HEK293T (cell line): ENCODE results near the gene ADD1.

Experiments
- ARNT ChIP-seq: fragments of 450-650 bp; IDR thresholded peaks from 2 replicates; pipeline ENCODE4 v1.6.1; 2017; ENCODE audit warnings: mild to moderate bottlenecking
- FOXA1 ChIP-seq: fragments of 450-650 bp; IDR thresholded peaks from 2 replicates; pipeline ENCODE4 v1.6.1; 2016; ENCODE audit warnings: mild to moderate bottlenecking
- NFRKB ChIP-seq: fragments of 450-650 bp; IDR thresholded peaks from 2 replicates; pipeline ENCODE4 v1.6.1; 2016; ENCODE audit warnings: mild to moderate bottlenecking, moderate library complexity
- ZNF384 ChIP-seq: fragments of 450-650 bp; IDR thresholded peaks from 2 replicates; pipeline ENCODE4 v1.6.1; 2016
- TF ChIP-seq, protein P1 (sequence below): fragments of 450-650 bp; IDR thresholded peaks from 2 replicates; pipeline ENCODE4 v1.6.1; 2016

DNA sequence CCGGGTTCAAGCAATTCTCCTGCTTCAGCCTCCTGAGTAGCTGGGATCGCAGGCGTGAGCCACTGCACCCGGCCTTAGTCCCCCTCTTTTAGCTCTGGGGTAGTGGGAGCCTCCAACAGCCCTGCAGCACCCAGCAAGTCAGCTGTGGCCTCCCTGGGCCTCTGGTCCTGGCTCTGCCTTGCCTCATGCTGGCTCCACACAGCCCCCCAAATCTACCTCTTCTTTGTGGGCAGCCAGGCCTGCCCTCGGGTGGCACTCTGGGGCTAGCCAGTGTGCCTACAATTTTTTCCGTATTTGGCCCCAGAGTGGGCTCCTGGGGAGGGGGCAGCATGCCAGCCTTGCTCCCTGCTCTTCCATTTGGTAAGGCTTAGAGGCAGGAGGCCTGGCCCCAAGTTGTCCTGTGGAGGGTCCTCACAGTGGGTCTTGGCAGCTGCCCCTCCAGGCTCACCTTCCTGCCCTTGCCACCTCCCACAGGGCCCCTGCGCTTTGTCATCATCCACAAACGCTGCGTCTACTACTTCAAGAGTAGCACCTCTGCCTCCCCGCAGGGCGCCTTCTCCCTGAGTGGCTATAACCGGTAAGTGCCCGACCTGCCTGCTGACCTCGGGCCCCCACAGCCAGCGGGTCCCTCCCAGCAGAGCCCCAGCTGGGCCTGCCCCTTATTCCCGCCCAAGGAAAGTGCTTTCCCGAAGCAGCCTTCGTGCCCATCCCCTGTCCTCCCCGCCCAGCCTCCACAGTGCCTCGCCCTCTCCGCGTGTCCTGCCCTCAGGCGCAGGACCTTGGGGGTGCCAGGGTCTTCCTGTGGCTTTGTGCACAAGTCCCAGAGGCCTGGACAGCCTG is 21.0 kb upstream of the ADD1 start:
- TF ChIP-seq ZNF384 (no peak), FOXA1 (no peak), NFRKB (no peak), ARNT (no peak)
- TF ChIP-seq, protein P1, sequence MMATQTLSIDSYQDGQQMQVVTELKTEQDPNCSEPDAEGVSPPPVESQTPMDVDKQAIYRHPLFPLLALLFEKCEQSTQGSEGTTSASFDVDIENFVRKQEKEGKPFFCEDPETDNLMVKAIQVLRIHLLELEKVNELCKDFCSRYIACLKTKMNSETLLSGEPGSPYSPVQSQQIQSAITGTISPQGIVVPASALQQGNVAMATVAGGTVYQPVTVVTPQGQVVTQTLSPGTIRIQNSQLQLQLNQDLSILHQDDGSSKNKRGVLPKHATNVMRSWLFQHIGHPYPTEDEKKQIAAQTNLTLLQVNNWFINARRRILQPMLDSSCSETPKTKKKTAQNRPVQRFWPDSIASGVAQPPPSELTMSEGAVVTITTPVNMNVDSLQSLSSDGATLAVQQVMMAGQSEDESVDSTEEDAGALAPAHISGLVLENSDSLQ = no peak
